NCI-H82 (cell line): ENCODE measurements around the gene C13orf42.
"Not testable (repeated sequence)": the region's sequence is repeated elsewhere in the genome, so short reads cannot be mapped to it uniquely, and the experiment has no call there.

ENCODE experiments used
- DNase-seq: peaks from one replicate; lab custom pipeline; 2025; lab: John Stamatoyannopoulos, UW

Gene C13orf42

DNA sequence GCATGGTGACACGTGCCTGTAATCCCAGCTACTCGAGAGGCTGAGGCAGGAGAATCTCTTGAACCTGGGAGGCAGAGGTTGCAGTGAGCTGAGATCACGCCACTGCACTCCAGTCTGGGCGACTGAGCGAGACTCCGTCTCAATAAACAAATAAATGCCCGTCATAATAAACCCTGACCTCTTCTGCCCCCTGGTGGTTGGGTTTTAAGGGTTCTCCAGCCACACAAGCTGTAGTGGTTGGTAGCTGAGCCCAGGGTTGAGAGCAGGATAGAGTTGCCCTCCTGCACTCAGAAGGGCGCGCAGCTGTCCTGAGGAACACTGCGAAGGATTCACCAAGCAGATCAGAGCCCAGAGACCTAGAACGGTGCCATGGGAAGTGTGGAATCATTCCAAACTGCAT is 9.8 kb upstream of the C13orf42 start:
- peak; percentile 85 for DNase-seq

DNA sequence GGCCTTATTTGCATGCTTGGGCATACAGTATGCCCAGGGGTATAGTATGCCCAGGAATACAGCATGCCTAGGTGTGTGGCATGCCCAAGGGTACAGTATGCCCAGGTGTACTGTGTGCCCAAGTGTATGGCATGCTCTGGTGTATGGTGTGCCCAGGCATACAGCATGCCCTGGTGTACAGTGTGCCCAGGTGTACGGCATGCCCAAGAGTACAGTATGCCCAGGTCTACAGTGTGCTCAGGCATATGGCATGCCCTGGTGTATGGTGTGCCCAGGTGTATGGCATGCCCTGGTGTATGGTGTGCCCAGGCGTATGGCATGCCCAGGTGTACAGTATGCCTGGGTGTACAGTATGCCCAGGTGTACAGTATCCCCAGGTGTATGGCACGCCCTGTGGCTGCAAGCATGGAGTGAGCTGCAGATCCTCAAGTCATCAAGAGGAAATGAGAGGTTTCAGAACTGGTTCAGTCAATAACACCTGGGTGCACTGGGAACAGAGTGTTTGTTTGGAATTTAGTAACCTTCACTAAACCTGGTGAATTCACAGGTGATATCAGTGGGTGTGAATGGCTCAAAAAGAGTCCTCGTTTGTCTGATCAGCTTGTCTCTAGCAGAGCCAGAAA is 7.8 kb upstream of the C13orf42 start:
- DNase-seq = no peak

- no peak for DNase-seq
Measured at GRCh38 chr13:51113969-51114368, 2.9 kb upstream of the C13orf42 start.

- no peak for DNase-seq
Measured at GRCh38 chr13:51113186-51113881, 2.3 kb upstream of the C13orf42 start.

- no peak for DNase-seq
Measured at GRCh38 chr13:51112771-51113170, 1.7 kb upstream of the C13orf42 start.

DNA sequence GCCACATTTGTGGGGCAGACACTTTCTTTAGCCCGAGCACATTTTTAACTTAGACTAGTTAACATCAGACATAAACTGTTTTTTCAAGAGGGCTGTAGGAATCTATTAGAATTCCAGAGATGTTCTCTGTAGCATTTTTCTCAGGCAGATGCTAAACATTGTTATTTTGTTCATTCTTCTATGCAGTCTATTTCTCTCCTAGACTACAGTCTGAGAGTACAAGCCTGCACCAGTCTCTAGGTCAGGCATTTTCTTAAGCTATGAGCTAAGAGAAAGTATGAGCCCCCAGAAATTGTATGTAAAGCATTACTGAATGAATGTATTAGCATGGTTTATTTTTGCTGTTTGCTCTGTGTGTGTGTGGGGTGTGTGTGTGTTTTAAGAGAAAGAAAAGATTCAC is 923 bp upstream of the C13orf42 start:
- no peak for DNase-seq

DNA sequence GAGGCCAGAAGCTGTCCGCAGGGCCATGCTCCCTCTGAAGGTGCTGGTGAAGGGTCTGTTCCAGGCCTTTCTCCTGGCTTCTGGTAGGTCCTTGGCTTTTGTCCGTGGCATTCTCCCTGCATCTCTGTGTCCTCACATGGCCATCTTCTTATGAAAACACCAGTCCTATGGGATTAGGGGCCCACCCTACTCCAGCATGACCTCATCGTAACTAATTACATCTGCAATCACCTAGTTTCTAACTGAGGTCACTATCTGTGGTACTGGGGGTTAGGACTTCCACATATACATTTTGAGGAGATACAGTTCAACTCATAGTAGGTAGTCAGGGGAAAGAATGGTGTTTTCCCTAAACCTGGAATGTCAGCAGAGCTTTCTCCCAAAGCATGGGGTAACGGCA is 3.1 kb downstream of the C13orf42 start:
- peak; percentile 38 for DNase-seq

DNA sequence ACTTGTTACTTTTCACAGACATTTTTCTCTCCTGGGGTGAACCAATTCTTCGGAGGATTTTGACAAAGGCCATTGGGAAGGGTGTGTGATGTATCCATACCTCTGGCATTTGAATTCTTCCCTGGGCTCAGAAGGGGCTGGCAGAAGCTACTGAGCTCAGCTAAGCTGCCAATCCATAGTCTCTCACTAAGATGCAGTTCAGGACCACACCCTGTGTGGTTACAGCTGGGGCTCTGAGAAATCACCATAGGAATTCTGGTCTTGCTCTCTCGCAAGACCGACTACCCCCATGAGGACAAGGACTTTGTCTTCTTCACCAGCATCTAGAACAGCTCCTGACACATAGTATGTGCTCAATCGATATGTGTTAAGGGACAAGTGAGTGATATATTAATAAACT is 6.0 kb downstream of the C13orf42 start:
- no peak for DNase-seq

DNA sequence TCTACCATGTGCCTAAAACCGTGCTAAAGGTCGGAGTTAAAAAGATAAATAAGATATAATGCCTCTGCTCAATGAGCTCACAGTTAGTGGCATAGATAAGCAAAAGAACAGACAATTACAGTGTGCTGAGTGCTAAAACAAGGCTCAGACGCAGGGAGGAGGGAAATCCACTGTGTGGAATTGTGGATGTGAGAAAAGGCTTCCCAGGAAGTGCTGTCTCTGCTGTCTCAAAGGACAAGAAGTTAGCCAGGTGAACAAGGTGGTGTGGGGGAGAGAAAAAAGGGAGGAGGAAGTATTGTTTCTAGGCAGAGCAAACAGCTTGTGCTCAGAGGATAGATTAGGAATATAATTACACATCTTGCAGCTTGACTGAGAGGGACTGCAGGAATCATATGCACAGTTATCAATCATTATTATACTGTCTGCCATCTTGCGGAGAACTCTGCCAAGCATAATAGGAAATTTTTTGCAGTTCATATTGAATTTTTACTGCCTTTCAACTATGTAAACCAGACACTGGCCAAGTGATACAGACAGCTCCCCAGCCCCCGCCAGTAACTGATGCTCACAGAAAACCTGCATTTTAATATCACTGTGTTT is 9.3 kb downstream of the C13orf42 start:
- peak; percentile 25 for DNase-seq

DNA sequence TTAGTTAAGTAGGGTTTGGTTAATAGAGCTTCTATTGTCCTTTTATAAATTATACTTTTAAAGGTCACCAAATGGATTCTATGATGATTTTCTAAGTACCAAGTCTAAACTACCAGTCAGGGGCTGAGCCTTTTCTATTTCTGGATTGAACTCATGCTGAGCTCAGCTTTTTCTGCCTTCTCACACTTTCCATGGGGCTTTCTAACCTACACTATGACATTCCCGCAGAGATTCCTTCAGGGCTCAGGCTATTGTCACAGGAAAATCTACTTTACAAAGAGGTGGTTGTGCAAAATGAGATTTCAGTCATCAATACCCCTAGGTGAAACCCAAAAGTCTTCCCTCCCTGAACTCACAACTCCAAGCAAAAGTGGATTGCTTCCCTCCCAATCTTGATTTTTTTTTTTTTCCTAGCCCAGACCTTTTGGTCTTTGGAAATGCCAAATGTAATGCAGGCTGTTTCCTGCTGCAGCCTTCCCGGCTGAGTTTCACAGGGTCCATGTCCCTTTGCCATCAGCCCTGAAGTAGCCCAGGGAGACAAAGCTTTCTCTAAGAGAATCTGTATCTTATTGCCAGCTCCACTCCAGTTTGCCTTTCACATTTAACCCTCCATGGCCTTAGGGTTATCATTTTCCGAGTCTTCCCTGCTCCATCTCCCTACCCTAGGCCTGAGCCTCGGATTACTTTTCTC is 13.6 kb downstream of the C13orf42 start:
- DNase-seq = no peak

DNA sequence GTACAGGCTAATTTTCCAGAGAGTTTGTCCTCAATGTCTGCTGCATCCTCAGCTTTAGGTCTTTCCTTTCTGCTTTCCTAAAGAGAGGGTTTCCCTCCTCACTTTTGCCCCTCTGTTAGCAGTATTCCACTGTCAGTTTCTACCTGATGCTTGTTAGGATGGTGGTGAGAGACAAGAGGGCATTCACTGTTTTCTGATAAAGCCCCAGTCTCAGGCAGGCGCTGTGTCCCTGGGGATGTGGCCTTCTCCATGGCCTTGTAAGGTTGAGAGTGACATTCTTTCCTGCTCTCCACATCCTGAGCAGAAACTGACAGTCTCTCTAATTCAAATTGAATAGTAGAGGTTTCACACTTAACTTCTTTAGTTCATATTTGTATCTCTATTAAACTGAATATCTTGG is 14.9 kb downstream of the C13orf42 start:
- DNase-seq = no peak

DNA sequence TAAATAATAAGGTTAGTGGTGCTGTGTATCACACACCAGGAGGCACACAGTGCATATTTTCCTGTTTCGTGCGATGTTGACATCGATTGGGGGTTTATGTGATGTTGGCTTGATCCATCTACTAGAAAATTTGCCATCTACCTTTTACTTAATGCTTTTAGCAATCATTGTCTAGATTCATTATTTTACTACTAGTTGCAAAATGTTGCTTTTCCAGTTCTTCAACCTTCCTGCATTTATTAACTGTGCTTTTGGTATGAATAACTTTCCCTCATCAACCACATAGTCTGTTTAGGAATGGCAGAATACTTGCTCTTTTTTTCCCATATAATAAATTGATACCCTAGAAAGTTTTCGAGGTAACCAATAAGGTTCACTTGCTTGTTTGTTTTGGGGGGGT is 17.5 kb downstream of the C13orf42 start:
- DNase-seq = no peak

DNA sequence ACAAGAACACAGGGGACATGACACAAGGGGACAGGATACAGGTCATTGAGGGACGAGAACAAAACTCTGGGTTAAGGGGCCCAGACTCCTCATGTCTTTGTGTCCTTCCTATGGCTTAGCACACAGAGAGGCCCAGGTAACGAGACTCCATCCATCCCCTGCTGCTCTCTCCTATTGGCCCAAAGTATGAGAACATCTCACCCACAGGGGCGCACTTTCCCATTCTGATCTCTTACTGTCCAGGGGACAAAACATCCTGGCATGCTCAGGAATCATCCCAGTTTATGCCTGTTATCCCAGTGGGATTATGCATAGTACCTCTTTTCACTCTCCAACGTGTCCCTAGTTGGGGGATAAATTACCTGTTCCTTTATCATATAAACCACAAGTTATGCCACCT is 19.2 kb downstream of the C13orf42 start:
- peak; percentile 44 for DNase-seq

DNA sequence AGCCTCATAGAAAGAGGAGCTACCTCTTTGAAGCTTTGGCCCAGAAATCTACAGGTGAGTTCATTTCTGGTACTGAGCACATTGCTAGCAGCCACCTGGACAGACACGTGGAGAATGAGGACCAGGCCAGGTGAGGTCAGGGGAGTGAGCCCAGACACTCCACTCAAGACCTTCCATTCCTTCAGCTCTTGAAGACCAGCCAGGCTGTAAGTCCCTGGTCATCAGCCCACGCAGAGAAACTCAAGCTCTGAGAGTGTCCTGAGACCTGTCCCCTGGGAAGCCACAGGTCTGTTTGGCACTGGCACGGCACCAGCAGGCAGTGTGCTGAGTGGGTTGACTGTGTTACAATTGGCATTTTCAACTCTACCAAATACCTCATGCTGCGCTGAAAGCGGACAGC is 27.4 kb downstream of the C13orf42 start:
- no peak for DNase-seq

- not testable (repeated sequence) for DNase-seq
Measured at GRCh38 chr13:51080478-51081065, 30.5 kb downstream of the C13orf42 start.

- no peak for DNase-seq
Measured at GRCh38 chr13:51071493-51071892, 39.6 kb downstream of the C13orf42 start.

DNA sequence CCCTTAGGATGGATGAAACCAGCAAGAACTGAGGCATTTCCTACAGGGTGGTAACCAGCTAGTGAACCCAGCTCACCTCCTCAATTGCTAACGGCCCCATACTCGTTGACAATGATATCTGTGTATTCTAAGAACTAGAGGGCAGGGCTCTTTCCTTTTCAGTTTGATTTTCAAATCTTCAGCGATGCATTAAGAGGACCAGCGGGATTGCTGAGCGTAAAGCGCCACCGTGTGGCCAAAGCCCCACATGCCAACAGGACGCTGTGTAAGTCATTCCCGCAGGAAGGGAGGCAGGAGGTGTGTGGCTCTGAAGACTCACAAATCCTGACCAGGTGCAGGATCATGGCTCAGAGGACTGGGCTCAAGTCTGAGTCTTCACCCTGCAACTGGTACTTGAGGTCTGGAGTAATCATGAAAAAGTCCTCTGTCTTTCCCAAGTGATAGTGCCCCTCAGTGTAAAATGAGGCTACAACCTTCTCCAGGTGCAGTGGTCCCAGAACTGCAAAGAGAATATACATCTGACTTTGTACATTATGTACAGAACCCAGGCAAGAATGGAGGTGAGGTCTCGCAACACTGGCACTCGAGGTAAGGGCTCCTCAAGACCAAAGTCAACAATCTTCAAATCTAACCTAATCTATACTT is 40.9 kb downstream of the C13orf42 start:
- DNase-seq = peak; percentile 96

DNA sequence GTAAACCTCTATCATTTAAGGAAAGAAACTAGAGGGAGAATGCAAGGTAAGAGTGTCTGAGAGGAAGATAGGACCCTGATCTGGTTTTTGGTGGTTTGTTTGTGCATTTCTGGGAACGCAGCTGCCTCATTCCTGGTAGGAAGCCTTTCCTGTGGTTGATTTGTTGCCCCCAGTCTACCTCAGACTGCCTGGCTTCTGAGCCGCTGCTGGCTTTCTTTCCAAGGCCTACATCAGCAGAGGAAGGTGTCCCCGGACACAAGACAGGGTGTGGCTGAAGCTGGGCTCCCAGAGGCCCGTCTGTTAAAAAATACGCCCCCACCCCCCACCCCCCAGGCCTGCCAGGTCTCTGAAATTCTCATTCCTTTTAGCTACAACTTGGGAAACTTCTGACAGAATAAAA is 42.6 kb downstream of the C13orf42 start:
- no peak for DNase-seq

DNA sequence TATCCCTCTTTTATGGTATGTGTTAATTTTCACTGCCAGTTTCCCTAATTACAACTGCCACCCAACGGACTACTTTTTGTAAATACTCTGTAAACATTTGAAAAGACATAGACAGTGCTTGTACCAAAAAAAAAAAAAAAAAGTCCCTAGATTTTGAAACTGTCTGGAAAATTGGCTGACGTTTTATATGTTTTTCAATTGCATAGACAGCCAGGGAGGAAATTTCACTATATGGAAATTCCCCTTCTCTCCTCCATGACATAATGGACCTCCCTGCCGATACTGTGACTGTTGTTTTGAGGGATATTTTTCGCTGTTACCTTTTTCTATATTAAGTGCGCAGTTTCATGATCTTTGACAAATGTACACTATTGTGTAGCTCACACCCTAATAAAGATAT is 43.4 kb downstream of the C13orf42 start:
- DNase-seq = no peak

- no peak for DNase-seq
Measured at GRCh38 chr13:51067210-51067701, 43.8 kb downstream of the C13orf42 start.

DNA sequence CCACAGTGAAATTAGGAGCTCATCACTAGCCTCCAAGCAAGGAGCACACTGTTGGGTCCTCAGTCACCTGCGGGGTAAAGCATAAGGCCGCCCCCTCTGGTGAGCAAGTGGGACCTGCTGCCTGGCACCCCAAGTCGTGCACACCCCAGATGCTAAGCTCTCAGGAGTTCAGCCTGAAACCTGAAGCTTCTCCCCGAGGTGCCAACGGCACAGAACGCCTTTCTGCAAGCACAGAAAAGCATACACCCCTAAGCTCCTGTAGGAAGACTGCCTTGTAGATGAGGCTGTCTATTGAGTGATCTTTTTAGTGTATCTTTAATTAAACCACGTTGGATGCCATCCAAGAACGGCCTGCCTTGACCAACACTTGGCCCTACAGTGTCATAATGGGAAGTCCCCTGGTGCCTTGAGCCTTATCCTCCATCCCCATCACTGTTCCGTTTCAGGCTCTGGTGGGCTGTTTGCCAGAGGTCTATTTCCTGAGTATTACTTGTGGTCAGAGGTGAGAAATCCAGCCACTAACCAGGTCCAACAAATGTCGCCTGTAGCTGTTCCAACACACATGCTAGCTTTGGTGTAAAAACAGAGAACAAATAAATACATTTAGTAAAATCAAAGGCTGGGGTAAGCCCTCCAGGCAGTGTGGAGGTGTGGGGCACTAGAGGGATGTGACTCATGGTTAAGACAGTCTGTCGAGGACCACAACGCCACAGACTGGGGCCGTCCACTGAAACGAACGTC is 44.8 kb downstream of the C13orf42 start:
- no peak for DNase-seq
